Activated effector memory CD4-positive, alpha-beta T cell treated with anti-CD3 and anti-CD28 coated beads, Interleukin-2, amount 50 U/mL, for 16 hours (primary cell): ENCODE measurements around the gene RNF19B.

Source experiments
- DNase-seq: peaks from one replicate; pipeline ENCODE4 v3.0.0-alpha.2; 2020

RNF19B gene

DNA sequence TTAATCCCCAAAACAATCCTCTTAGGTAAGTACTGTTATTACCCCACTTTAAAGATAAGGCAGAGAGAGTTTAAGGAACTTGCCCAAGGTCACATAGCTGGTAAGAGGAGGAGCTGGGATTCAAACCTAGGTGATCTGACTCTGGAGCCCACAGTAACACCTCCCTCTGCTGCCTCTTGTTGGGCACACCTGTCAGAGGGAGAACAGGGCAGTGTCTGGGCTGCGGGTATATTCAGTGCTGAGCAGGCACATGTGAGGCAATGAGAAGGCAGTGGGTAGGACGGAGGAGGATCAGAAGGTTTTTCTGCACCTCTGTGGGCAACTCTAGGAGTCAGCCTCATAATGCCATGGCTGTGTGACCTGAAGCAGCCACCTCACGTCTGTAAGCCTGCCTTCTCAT lies 76.5 kb downstream of the RNF19B start:
- DNase-seq = no peak

DNA sequence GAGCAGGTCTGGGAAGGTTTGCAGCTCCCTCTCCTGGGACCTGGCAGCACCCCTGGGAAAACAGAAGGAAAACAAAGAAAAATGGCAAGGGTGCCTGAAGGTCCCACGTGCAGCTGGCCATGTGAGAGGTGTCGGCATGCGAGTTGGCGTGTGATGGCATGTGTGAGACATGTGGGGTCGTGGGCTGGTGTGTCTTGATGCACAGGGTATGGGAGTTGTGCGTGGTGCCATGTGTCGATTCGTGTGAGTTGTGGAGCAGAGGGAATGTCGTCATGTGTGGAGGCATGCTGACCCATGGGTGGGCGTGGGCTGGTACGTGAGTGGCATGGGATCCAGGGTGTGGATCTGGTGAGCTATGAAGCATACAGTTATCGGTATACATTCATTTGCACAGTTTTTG lies 77.0 kb downstream of the RNF19B start:
- no peak for DNase-seq

DNA sequence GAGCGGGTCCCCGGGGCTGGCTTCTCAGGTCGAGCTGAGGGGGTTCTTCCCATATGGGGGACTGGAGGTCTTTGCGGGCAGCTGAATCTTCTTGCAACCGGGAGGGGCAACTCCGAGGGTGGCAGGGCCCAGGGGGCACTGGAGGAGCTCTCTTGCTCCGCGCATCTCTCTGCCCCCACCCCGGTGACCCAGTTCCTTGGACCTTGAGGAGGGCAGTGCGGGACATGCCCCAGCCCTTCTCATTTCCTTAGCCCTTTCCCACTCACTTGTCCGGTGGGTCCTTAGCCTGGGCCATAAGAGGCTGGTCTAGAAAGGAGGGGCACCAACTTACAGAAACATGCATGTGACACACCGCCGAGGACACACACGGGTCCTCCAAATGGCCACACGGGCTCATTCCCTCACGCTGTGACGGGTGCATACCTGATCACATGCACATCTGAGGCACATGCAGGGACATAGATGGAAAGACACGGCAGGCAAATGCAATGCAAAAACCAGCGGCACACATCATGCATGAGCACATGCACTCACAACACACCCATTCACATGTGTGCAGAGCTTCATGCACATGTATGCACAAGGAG lies 77.7 kb downstream of the RNF19B start:
- DNase-seq = no peak
